ENCODE measurements around the gene PNPLA3. TPM values are rescaled to one million over a fixed set of nuclear protein-coding genes. Genes with fewer than 3 reads are reported as not detected.

Gene PNPLA3
- total RNA-seq, 6 experiments from 2014 or later: 17.5 to 66.8 (median 60.3) TPM

GRCh38 chr22:43992331-43992821 lies 68.8 kb downstream of the PNPLA3 start:
- Histone ChIP-seq H3K27ac (no peak overlapping the region), H3K27me3 (no peaks in the 10 kb centered on the region), H3K36me3 (peaks cover 0 to 81% (median 28%) of the 10 kb centered on the region in 4 donors), H3K9me3 (no peaks in the 10 kb centered on the region), H3K4me3 (no peak overlapping the region), H3K4me1 (peaks cover 0 to 5% (median 2%) of the 10 kb centered on the region in 4 donors)
- intact Hi-C loops (cut with DNase I): loop anchor here (5.0 to 10.0 kb wide), 3 partner anchors 82 to 635 kb away; no protein-coding TSS in a partner anchor
- ATAC-seq (peak in 1 of 4 donors; percentile 11), DNase-seq (peak in 1 of 3 donors; percentile 40)
- WGBS (ENCODE audit: insufficient coverage, low coverage, low lambda C conversion rate, missing lambda C conversion rate): 55% methylated on average over 2 of the region's 16 CpGs
- TF ChIP-seq POLR2A (IDR thresholded peaks at IDR 0.05) (no peak), CTCF (IDR thresholded peaks at IDR 0.05) (no peak)

- TF ChIP-seq POLR2A (IDR thresholded peaks at IDR 0.05) (no peak), CTCF (IDR thresholded peaks at IDR 0.05) (peak; percentile 83 to 96 (median 92))
- ATAC-seq (peak; percentile 74 to 86 (median 79)), DNase-seq (peak in 1 of 3 donors; percentile 36)
- H3K4me1 ChIP-seq: peaks cover 0 to 5% (median 2%) of the 10 kb centered on the region in 4 donors
- no peak overlapping the region for H3K27ac ChIP-seq
- H3K36me3 ChIP-seq: peaks cover 0 to 80% (median 26%) of the 10 kb centered on the region in 4 donors
- H3K27me3 ChIP-seq: no peaks in the 10 kb centered on the region
- no peak overlapping the region for H3K4me3 ChIP-seq
- WGBS (ENCODE audit: insufficient coverage, low coverage, low lambda C conversion rate, missing lambda C conversion rate): 36% methylated on average over 10 of the region's 20 CpGs
- no peaks in the 10 kb centered on the region for H3K9me3 ChIP-seq
- intact Hi-C loops (cut with DNase I): loop anchor here (5.0 to 10.0 kb wide), 3 partner anchors 82 to 634 kb away; no protein-coding TSS in a partner anchor
Measured at GRCh38 chr22:43993072-43993760, 69.6 kb downstream of the PNPLA3 start.

DNA sequence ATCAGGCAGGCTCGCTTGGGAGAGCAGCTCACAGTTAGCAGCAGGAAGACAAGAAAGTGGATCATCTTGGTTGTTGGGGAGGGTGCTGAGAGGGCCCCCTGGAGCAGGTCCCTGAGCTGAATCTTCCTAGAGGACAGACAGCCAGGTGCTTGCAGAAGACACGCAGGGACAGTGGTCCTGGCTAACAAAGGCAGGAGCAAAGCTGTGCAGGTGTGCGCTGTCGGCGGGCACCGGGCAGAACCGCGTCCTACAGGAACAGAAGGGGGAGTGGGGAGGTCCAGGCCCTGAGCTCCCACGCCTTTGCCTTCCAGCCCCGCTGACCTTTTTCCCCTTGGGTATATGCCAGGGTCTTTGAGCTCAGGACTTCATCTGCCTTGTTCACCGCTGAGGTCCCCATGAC lies 70.4 kb downstream of the PNPLA3 start:
- H3K27ac ChIP-seq: no peak overlapping the region
- peaks cover 0 to 5% (median 2%) of the 10 kb centered on the region in 4 donors for H3K4me1 ChIP-seq
- DNase-seq (no peak), ATAC-seq (no peak)
- H3K36me3 ChIP-seq: peaks cover 0 to 76% (median 27%) of the 10 kb centered on the region in 4 donors
- H3K27me3 ChIP-seq: no peaks in the 10 kb centered on the region
- intact Hi-C loops (cut with DNase I): loop anchor here (5.0 to 10.0 kb wide), 3 partner anchors 81 to 633 kb away; no protein-coding TSS in a partner anchor
- H3K9me3 ChIP-seq: no peaks in the 10 kb centered on the region
- TF ChIP-seq POLR2A (IDR thresholded peaks at IDR 0.05): no peak
- TF ChIP-seq CTCF (IDR thresholded peaks at IDR 0.05): no peak
- H3K4me3 ChIP-seq: no peak overlapping the region
- WGBS (ENCODE audit: insufficient coverage, low coverage, low lambda C conversion rate, missing lambda C conversion rate): 69% methylated on average over 2 of the region's 11 CpGs

DNA sequence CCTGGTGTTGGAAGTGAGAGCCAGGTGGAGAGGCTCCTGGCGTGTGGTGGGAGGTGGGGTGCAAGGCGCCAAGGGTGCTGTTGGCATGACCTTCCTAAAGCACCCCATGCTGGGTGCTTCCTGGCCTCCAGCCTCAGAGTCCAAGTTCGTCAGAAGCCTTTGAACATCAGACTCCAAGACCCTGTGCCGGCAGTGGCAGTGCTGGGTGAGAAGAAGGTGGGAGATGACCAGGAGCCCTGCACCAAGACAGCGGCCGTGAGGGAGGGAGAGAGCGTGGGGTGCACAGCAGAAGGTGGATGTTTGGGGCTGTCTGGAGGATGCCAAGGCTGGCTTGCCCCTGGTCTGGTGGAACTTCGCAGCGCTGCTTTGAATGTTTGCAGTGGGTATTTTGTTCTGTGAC lies 70.8 kb downstream of the PNPLA3 start:
- DNase-seq (no peak), ATAC-seq (no peak)
- H3K9me3 ChIP-seq: no peaks in the 10 kb centered on the region
- intact Hi-C loops (cut with DNase I): loop anchor here (5.0 to 10.0 kb wide), 3 partner anchors 80 to 633 kb away; no protein-coding TSS in a partner anchor
- no peak overlapping the region for H3K4me3 ChIP-seq
- peaks cover 0 to 73% (median 25%) of the 10 kb centered on the region in 4 donors for H3K36me3 ChIP-seq
- TF ChIP-seq POLR2A (IDR thresholded peaks at IDR 0.05) (no peak), CTCF (IDR thresholded peaks at IDR 0.05) (no peak)
- H3K27me3 ChIP-seq: no peaks in the 10 kb centered on the region
- H3K27ac ChIP-seq: no peak overlapping the region
- WGBS (ENCODE audit: insufficient coverage, low coverage, low lambda C conversion rate, missing lambda C conversion rate): 78% methylated on average over 6 of the region's 9 CpGs
- peaks cover 0 to 5% (median 2%) of the 10 kb centered on the region in 4 donors for H3K4me1 ChIP-seq
